Testis (tissue), 2 donors: Measurements from ENCODE around the gene REXO2.

Experiments
- CTCF ChIP-seq, 3 experiments: fragments of 450-650 bp in 2 of 3; fragments of 200-600 bp in 1 of 3; sonication (generic) in 1 of 3; IDR thresholded peaks; one replicate each; pipeline ENCODE4 v1.5.1; 2016 to 2019; ENCODE audit warnings: antibody characterized with exemption in 3 of 3, mild to moderate bottlenecking in 2 of 3, moderate library complexity in 1 of 3
- POLR2A ChIP-seq: fragments of 450-650 bp; IDR thresholded peaks from one replicate; pipeline ENCODE4 v1.6.1; 2017; ENCODE audit warnings: antibody characterized with exemption, mild to moderate bottlenecking, moderate library complexity

DNA sequence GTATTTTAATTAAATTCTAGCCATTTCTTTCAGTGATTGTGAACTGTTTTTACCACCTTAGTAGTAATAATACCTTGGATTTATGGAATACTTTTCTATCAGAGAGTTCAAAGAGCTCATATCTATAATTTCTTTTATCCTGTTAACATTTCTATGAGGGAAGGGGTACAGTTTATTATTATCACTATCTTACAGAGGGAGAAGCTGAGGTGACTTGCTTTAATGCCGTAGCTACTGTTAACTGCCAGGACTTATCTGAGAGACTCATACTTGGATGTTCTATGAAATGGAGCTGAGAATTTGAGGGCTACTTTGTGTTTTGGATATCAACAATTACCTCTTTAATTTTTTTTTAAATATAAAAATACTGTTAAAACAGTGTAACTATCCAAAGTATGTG, 3.3 kb downstream of the REXO2 start:
- TF ChIP-seq CTCF (IDR thresholded peaks at IDR 0.05): no peak
- no peak for TF ChIP-seq POLR2A
